ENCODE measurements around the gene LCN6. TPM values are rescaled to one million over a fixed set of nuclear protein-coding genes. Genes with fewer than 3 reads are reported as not detected.

The LCN6 gene
- total and polyA plus RNA-seq, 2 of the 13 experiments (the other 11 are each of a cell fraction or from before 2014, with no cell fraction given) = not detected

DNA sequence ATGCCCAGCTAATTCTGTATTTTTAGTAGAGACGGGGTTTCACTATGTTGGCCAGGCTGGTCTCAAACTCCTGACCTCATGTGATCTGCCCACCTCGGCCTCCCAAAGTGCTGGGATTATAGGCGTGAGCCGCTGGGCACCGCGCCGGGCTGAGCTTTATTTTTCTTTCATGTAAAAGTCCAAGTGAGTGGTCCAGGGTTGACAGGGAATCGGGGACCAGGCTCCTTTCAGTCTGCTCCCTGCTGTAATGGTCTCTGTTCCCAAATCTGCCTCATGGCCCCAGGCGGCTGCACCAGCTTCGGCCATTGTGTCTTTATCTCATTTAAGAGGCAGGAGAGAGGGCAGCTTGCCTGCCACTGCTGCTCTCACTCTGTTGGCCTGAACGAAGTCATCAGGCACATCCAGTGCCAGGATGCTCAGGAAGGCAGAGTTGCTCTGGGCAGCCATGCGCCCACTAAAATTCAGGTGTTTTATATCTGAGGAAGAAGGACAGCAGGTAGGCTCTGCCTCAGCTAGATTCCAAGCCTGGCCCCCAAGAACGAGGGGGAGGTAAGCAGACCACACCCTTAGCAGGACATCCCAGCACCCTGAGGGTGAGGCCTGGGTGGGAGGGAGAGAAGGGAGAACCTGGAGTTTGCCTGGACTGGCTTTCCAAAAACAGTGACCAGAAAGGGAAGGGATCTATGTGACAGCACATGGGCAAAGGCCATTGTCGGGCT lies 46.1 kb upstream of the LCN6 start (continued):
- TF ChIP-seq, protein P1, sequence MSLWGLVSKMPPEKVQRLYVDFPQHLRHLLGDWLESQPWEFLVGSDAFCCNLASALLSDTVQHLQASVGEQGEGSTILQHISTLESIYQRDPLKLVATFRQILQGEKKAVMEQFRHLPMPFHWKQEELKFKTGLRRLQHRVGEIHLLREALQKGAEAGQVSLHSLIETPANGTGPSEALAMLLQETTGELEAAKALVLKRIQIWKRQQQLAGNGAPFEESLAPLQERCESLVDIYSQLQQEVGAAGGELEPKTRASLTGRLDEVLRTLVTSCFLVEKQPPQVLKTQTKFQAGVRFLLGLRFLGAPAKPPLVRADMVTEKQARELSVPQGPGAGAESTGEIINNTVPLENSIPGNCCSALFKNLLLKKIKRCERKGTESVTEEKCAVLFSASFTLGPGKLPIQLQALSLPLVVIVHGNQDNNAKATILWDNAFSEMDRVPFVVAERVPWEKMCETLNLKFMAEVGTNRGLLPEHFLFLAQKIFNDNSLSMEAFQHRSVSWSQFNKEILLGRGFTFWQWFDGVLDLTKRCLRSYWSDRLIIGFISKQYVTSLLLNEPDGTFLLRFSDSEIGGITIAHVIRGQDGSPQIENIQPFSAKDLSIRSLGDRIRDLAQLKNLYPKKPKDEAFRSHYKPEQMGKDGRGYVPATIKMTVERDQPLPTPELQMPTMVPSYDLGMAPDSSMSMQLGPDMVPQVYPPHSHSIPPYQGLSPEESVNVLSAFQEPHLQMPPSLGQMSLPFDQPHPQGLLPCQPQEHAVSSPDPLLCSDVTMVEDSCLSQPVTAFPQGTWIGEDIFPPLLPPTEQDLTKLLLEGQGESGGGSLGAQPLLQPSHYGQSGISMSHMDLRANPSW (CRISPR knock-in tag; IDR thresholded peaks at IDR 0.05; ENCODE audit: borderline replicate concordance) = no peak
- TF ChIP-seq SSRP1 (CRISPR knock-in tag; IDR thresholded peaks at IDR 0.05) (no peak), SCMH1 (CRISPR knock-in tag; IDR thresholded peaks at IDR 0.05; ENCODE audit: borderline replicate concordance) (no peak), ZNF788 (CRISPR knock-in tag; IDR thresholded peaks at IDR 0.05; ENCODE audit: borderline replicate concordance) (peak; percentile 30; the same call in 1 of the 2 replicates), GATA4 (IDR thresholded peaks at IDR 0.05; ENCODE audit: borderline replicate concordance, low read depth) (0 out of 2 replicates have a peak, but pooled peaks have one; percentile 13), RBM22 (optimal IDR thresholded peaks at IDR 0.05; ENCODE audit: low read length) (peak; percentile 16), IKZF1 (IDR thresholded peaks at IDR 0.05) (no peak), TOE1 (CRISPR knock-in tag; IDR thresholded peaks at IDR 0.05) (no peak), FOXM1 (CRISPR knock-in tag; IDR thresholded peaks at IDR 0.05) (no peak), MEF2D (CRISPR knock-in tag; IDR thresholded peaks at IDR 0.05) (no peak), ZNF567 (CRISPR knock-in tag; IDR thresholded peaks at IDR 0.05; ENCODE audit: borderline replicate concordance) (no peak), YEATS2 (CRISPR knock-in tag; IDR thresholded peaks at IDR 0.05; ENCODE audit: borderline replicate concordance) (no peak), ZNF615 (CRISPR knock-in tag; IDR thresholded peaks at IDR 0.05; ENCODE audit: borderline replicate concordance) (no peak), SIN3B (IDR thresholded peaks at IDR 0.05; ENCODE audit: low read length) (no peak), ZEB1 (IDR thresholded peaks at IDR 0.05; ENCODE audit: insufficient replicate concordance, low read depth) (no peak), ZFP36 (IDR thresholded peaks at IDR 0.05; ENCODE audit: borderline replicate concordance, low read depth, low read length, partially characterized antibody) (no peak), ZNF564 (CRISPR knock-in tag; IDR thresholded peaks at IDR 0.05) (no peak), MIER2 (CRISPR knock-in tag; IDR thresholded peaks at IDR 0.05) (no peak)
- TF ChIP-seq, protein P2, sequence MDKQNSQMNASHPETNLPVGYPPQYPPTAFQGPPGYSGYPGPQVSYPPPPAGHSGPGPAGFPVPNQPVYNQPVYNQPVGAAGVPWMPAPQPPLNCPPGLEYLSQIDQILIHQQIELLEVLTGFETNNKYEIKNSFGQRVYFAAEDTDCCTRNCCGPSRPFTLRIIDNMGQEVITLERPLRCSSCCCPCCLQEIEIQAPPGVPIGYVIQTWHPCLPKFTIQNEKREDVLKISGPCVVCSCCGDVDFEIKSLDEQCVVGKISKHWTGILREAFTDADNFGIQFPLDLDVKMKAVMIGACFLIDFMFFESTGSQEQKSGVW (CRISPR knock-in tag; IDR thresholded peaks at IDR 0.05; ENCODE audit: borderline replicate concordance) = no peak
- TF ChIP-seq, protein P3, sequence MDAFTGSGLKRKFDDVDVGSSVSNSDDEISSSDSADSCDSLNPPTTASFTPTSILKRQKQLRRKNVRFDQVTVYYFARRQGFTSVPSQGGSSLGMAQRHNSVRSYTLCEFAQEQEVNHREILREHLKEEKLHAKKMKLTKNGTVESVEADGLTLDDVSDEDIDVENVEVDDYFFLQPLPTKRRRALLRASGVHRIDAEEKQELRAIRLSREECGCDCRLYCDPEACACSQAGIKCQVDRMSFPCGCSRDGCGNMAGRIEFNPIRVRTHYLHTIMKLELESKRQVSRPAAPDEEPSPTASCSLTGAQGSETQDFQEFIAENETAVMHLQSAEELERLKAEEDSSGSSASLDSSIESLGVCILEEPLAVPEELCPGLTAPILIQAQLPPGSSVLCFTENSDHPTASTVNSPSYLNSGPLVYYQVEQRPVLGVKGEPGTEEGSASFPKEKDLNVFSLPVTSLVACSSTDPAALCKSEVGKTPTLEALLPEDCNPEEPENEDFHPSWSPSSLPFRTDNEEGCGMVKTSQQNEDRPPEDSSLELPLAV (CRISPR knock-in tag; conservative IDR thresholded peaks at IDR 0.05; ENCODE audit: low read depth) = no peak
- TF ChIP-seq, protein P4, sequence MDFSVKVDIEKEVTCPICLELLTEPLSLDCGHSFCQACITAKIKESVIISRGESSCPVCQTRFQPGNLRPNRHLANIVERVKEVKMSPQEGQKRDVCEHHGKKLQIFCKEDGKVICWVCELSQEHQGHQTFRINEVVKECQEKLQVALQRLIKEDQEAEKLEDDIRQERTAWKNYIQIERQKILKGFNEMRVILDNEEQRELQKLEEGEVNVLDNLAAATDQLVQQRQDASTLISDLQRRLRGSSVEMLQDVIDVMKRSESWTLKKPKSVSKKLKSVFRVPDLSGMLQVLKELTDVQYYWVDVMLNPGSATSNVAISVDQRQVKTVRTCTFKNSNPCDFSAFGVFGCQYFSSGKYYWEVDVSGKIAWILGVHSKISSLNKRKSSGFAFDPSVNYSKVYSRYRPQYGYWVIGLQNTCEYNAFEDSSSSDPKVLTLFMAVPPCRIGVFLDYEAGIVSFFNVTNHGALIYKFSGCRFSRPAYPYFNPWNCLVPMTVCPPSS (IDR thresholded peaks at IDR 0.05) = no peak
- TF ChIP-seq, protein P5, sequence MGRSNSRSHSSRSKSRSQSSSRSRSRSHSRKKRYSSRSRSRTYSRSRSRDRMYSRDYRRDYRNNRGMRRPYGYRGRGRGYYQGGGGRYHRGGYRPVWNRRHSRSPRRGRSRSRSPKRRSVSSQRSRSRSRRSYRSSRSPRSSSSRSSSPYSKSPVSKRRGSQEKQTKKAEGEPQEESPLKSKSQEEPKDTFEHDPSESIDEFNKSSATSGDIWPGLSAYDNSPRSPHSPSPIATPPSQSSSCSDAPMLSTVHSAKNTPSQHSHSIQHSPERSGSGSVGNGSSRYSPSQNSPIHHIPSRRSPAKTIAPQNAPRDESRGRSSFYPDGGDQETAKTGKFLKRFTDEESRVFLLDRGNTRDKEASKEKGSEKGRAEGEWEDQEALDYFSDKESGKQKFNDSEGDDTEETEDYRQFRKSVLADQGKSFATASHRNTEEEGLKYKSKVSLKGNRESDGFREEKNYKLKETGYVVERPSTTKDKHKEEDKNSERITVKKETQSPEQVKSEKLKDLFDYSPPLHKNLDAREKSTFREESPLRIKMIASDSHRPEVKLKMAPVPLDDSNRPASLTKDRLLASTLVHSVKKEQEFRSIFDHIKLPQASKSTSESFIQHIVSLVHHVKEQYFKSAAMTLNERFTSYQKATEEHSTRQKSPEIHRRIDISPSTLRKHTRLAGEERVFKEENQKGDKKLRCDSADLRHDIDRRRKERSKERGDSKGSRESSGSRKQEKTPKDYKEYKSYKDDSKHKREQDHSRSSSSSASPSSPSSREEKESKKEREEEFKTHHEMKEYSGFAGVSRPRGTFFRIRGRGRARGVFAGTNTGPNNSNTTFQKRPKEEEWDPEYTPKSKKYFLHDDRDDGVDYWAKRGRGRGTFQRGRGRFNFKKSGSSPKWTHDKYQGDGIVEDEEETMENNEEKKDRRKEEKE (IDR thresholded peaks at IDR 0.05) = no peak
